Caco-2 (cell line): Measurements from ENCODE around the gene ALG5. TPM values are rescaled to one million over a fixed set of nuclear protein-coding genes. Genes with fewer than 3 reads are reported as not detected.

ENCODE experiments used
- BruUV-seq: library from RNA; stranded (reverse); fragments of 400-500 nt; replicated peaks from 2 replicates; lab custom pipeline; 2021; lab: Mats Ljungman, UMichigan
- CTCF ChIA-PET: fragments of 300-600 bp; sonication (Branson Sonifier 250); formaldehyde crosslinking; loops from one replicate; lab custom pipeline; 2022; ENCODE audit warnings: antibody characterized with exemption; lab: Charles Lee
- POLR2A ChIA-PET: fragments of 300-600 bp; sonication (Branson Sonifier 250); formaldehyde crosslinking; loops from one replicate; lab custom pipeline; 2022; ENCODE audit warnings: antibody characterized with exemption; lab: Charles Lee
- DNase-seq, 2 experiments: peaks; one replicate each; pipeline versions ENCODE4 v3.0.0 to v3.0.0-alpha.2; 2020 to 2022
- H3K27me3 ChIP-seq: replicated peaks from 2 replicates; pipeline ENCODE4 v1.6.0; 2011; ENCODE audit warnings: low read length; ENCODE audit not compliant: control insufficient read depth, insufficient read depth
- H3K36me3 ChIP-seq: 2 replicates; pipeline ENCODE4 v1.5.1; 2011; ENCODE audit warnings: low read length; ENCODE audit not compliant: control insufficient read depth, insufficient read depth
- H3K4me1 ChIP-seq: fragments of 250-450 bp; sonication (Bioruptor Pico); 2 replicates; pipeline ENCODE4 v1.5.1; 2020; ENCODE audit warnings: mild to moderate bottlenecking
- H3K4me3 ChIP-seq: 2 replicates; pipeline ENCODE4 v1.5.1; 2011; ENCODE audit warnings: low read depth, mild to moderate bottlenecking, control low read depth, low read length
- H3K9me3 ChIP-seq: fragments of 250-450 bp; sonication (Bioruptor Pico); 2 replicates; pipeline ENCODE4 v1.5.1; 2020; ENCODE audit warnings: mild to moderate bottlenecking, moderate library complexity
- H3K27ac Mint-ChIP-seq: one replicate; pipeline ENCODE4 v1.8.0; 2022; ENCODE audit warnings: mixed read lengths; ENCODE audit not compliant: unreplicated experiment
- H3K27me3 Mint-ChIP-seq: one replicate; pipeline ENCODE4 v1.8.0; 2022; ENCODE audit warnings: mixed read lengths; ENCODE audit not compliant: insufficient read depth, unreplicated experiment
- H3K36me3 Mint-ChIP-seq: one replicate; pipeline ENCODE4 v1.8.0; 2022; ENCODE audit warnings: mild to moderate bottlenecking, mixed read lengths; ENCODE audit not compliant: insufficient read depth, unreplicated experiment
- H3K4me1 Mint-ChIP-seq: one replicate; pipeline ENCODE4 v1.8.0; 2022; ENCODE audit warnings: low read depth, mixed read lengths; ENCODE audit not compliant: unreplicated experiment
- H3K4me3 Mint-ChIP-seq: one replicate; pipeline ENCODE4 v1.8.0; 2022; ENCODE audit warnings: mild to moderate bottlenecking, moderate library complexity, mixed read lengths; ENCODE audit not compliant: unreplicated experiment
- H3K9me3 Mint-ChIP-seq: one replicate; pipeline ENCODE4 v1.8.0; 2022; ENCODE audit warnings: mixed read lengths; ENCODE audit not compliant: unreplicated experiment
- intact Hi-C: fragments of 100-400 bp; cut with micrococcal nuclease; formaldehyde crosslinking; loops from one replicate; pipeline ENCODE4 v1.10.0; 2022; ENCODE audit not compliant: unreplicated experiment
- total RNA-seq: library from RNA; stranded (reverse); gene quantifications from 2 replicates; pipeline ENCODE4 v1.2.3, GENCODE V29; 2022
- TF ChIP-seq, protein P1 (sequence below), 2 experiments: fragments of 200-600 bp in 1 of 2; IDR thresholded peaks; 1 replicate in 1 of 2; 2 replicates in 1 of 2; pipeline versions ENCODE4 v1.5.1 to v1.8.0; 2011 to 2022; ENCODE audit warnings: antibody characterized with exemption in 1 of 2, control low read depth in 1 of 2, inconsistent platforms in 1 of 2, low read depth in 1 of 2, low read length in 1 of 2, mild to moderate bottlenecking in 1 of 2, moderate library complexity in 1 of 2; ENCODE audit not compliant: insufficient read depth in 1 of 2, severe bottlenecking in 1 of 2, unreplicated experiment in 1 of 2

The ALG5 gene
- total RNA-seq, 1 experiment from 2014 or later = 62.0 TPM

GRCh38 chr13:36915106-36915505, 84.0 kb downstream of the ALG5 start:
- Mint-ChIP-seq H3K4me3 (no peak overlapping the region), H3K27ac (no peak overlapping the region), H3K9me3 (no peaks in the 10 kb centered on the region), H3K36me3 (no peaks in the 10 kb centered on the region), H3K4me1 (peaks cover 7% of the 10 kb centered on the region), H3K27me3 (peaks cover 20% of the 10 kb centered on the region)
- TF ChIP-seq, protein P1, sequence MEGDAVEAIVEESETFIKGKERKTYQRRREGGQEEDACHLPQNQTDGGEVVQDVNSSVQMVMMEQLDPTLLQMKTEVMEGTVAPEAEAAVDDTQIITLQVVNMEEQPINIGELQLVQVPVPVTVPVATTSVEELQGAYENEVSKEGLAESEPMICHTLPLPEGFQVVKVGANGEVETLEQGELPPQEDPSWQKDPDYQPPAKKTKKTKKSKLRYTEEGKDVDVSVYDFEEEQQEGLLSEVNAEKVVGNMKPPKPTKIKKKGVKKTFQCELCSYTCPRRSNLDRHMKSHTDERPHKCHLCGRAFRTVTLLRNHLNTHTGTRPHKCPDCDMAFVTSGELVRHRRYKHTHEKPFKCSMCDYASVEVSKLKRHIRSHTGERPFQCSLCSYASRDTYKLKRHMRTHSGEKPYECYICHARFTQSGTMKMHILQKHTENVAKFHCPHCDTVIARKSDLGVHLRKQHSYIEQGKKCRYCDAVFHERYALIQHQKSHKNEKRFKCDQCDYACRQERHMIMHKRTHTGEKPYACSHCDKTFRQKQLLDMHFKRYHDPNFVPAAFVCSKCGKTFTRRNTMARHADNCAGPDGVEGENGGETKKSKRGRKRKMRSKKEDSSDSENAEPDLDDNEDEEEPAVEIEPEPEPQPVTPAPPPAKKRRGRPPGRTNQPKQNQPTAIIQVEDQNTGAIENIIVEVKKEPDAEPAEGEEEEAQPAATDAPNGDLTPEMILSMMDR (IDR thresholded peaks at IDR 0.05; ENCODE audit: insufficient read depth in 1 of 2, low read depth in 1 of 2, low read length in 1 of 2, severe bottlenecking in 1 of 2, unreplicated experiment in 1 of 2) = no peak
- Histone ChIP-seq H3K4me1 (no peaks in the 10 kb centered on the region), H3K9me3 (no peaks in the 10 kb centered on the region), H3K27me3 (no peaks in the 10 kb centered on the region), H3K36me3 (no peaks in the 10 kb centered on the region), H3K4me3 (no peak overlapping the region)
- POLR2A ChIA-PET = no interaction called here
- intact Hi-C loops = loop anchor here (5.0 kb wide), 1 partner anchor 58 kb away; no protein-coding TSS in a partner anchor
- CTCF ChIA-PET = no interaction called here
- DNase-seq = no peak
- BruUV-seq = no TSS peak

DNA sequence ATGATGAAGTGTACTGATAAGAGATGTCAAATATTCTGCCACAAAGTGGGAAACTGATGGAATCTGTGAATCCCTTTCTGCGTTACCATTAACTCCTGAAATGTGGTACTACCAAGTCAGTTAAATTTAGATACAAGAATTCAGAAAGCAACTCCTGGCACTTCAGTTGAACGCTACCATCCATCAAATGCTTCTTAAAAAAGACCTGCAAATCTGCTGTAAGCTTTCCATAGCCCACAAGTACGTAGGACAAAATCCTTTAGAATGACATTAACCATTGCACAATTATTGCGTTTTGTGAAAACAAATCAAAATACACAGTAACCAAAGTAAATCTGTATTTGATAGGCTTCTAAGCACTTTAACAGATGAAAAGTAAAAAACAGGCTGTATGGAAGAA, 84.5 kb downstream of the ALG5 start:
- Histone ChIP-seq H3K4me3 (no peak overlapping the region), H3K27me3 (no peaks in the 10 kb centered on the region), H3K36me3 (no peaks in the 10 kb centered on the region), H3K9me3 (no peaks in the 10 kb centered on the region), H3K4me1 (no peaks in the 10 kb centered on the region)
- ChIA-PET POLR2A (no interaction called here), CTCF (no interaction called here)
- Mint-ChIP-seq H3K4me1 (peaks cover 7% of the 10 kb centered on the region), H3K4me3 (no peak overlapping the region), H3K27ac (no peak overlapping the region), H3K27me3 (peaks cover 20% of the 10 kb centered on the region), H3K9me3 (no peaks in the 10 kb centered on the region), H3K36me3 (no peaks in the 10 kb centered on the region)
- intact Hi-C loops = loop anchor here (5.0 kb wide), 1 partner anchor 57 kb away; no protein-coding TSS in a partner anchor
- no TSS peak for BruUV-seq
- TF ChIP-seq, protein P1 (IDR thresholded peaks at IDR 0.05; ENCODE audit: insufficient read depth in 1 of 2, low read depth in 1 of 2, low read length in 1 of 2, severe bottlenecking in 1 of 2, unreplicated experiment in 1 of 2) = no peak
- no peak for DNase-seq

GRCh38 chr13:36913463-36913862, 85.7 kb downstream of the ALG5 start:
- Mint-ChIP-seq H3K4me1 (no peaks in the 10 kb centered on the region), H3K4me3 (no peak overlapping the region), H3K27me3 (peaks cover 20% of the 10 kb centered on the region), H3K36me3 (no peaks in the 10 kb centered on the region), H3K27ac (no peak overlapping the region), H3K9me3 (no peaks in the 10 kb centered on the region)
- no TSS peak for BruUV-seq
- CTCF ChIA-PET = no interaction called here
- Histone ChIP-seq H3K4me3 (no peak overlapping the region), H3K4me1 (no peaks in the 10 kb centered on the region), H3K36me3 (no peaks in the 10 kb centered on the region), H3K27me3 (no peaks in the 10 kb centered on the region), H3K9me3 (no peaks in the 10 kb centered on the region)
- POLR2A ChIA-PET = no interaction called here
- TF ChIP-seq, protein P1 (IDR thresholded peaks at IDR 0.05; ENCODE audit: insufficient read depth in 1 of 2, low read depth in 1 of 2, low read length in 1 of 2, severe bottlenecking in 1 of 2, unreplicated experiment in 1 of 2) = no peak
- no peak for DNase-seq
- intact Hi-C loops = no loop called here
